KMS-11 (cell line): ENCODE data around the gene SCN4A.

Source experiments
- H2AFZ ChIP-seq: fragments of 200-600 bp; sonication (generic); 2 replicates; pipeline ENCODE4 v1.6.1; 2016; ENCODE audit warnings: antibody characterized with exemption, mixed run types, low read depth
- H3K27ac ChIP-seq: fragments of 200-600 bp; sonication (generic); 2 replicates; pipeline ENCODE4 v1.6.1; 2016; ENCODE audit warnings: mild to moderate bottlenecking, mixed run types
- H3K27me3 ChIP-seq: fragments of 200-600 bp; sonication (generic); 2 replicates; pipeline ENCODE4 v1.6.1; 2017; ENCODE audit warnings: mild to moderate bottlenecking, low read depth, mixed run types, moderate library complexity; ENCODE audit not compliant: insufficient read depth
- H3K36me3 ChIP-seq: fragments of 200-600 bp; sonication (generic); 2 replicates; pipeline ENCODE4 v1.6.1; 2017; ENCODE audit warnings: mild to moderate bottlenecking, mixed run types; ENCODE audit not compliant: insufficient read depth
- H3K4me1 ChIP-seq: fragments of 200-600 bp; sonication (generic); 2 replicates; pipeline ENCODE4 v1.6.1; 2016; ENCODE audit warnings: mild to moderate bottlenecking, low read depth, mixed run types; ENCODE audit not compliant: poor library complexity, severe bottlenecking
- H3K4me2 ChIP-seq: fragments of 200-600 bp; sonication (generic); 2 replicates; pipeline ENCODE4 v1.7.0; 2016; ENCODE audit warnings: mild to moderate bottlenecking, mixed run types
- H3K4me3 ChIP-seq: fragments of 200-600 bp; sonication (generic); IDR thresholded peaks from 2 replicates; pipeline ENCODE4 v1.6.1; 2017; ENCODE audit warnings: low read depth, low read length, mixed read lengths; ENCODE audit not compliant: insufficient read depth
- H3K79me2 ChIP-seq: fragments of 200-600 bp; sonication (generic); 2 replicates; pipeline ENCODE4 v1.6.1; 2016; ENCODE audit warnings: low read depth, mixed run types; ENCODE audit not compliant: insufficient read depth
- H3K9ac ChIP-seq: fragments of 200-600 bp; sonication (generic); 2 replicates; pipeline ENCODE4 v1.6.1; 2016; ENCODE audit warnings: mild to moderate bottlenecking, mixed run types
- H4K20me1 ChIP-seq: fragments of 200-600 bp; sonication (generic); 2 replicates; pipeline ENCODE4 v1.6.1; 2016; ENCODE audit warnings: mild to moderate bottlenecking, mixed run types; ENCODE audit not compliant: insufficient read depth
- CTCF ChIP-seq: fragments of 200-600 bp; sonication (generic); conservative IDR thresholded peaks from 2 replicates; pipeline ENCODE4 v1.6.1; 2017; ENCODE audit warnings: low read depth, mild to moderate bottlenecking, antibody characterized with exemption, low read length, moderate library complexity, mixed read lengths

The SCN4A gene

GRCh38 chr17:63950940-63951907 is 21.5 kb downstream of the SCN4A start:
- Histone ChIP-seq H3K9ac (no peak overlapping the region), H3K36me3 (no peaks in the 10 kb centered on the region), H4K20me1 (no peaks in the 10 kb centered on the region), H3K27me3 (peaks cover 6% of the 10 kb centered on the region; the same call in 1 of the 2 replicates), H3K79me2 (no peaks in the 10 kb centered on the region), H3K4me2 (no peak overlapping the region), H3K4me3 (no peak overlapping the region), H2AFZ (no peak overlapping the region), H3K4me1 (no peaks in the 10 kb centered on the region), H3K27ac (no peak overlapping the region)
- TF ChIP-seq CTCF: peak; percentile 61

- no peaks in the 10 kb centered on the region for H3K79me2 ChIP-seq
- H3K27me3 ChIP-seq: peaks cover 10% of the 10 kb centered on the region; the same call in 1 of the 2 replicates
- no peak overlapping the region for H2AFZ ChIP-seq
- no peak for TF ChIP-seq CTCF
- H3K36me3 ChIP-seq: no peaks in the 10 kb centered on the region
- H3K9ac ChIP-seq: no peak overlapping the region
- H3K4me1 ChIP-seq: no peaks in the 10 kb centered on the region
- H3K27ac ChIP-seq: no peak overlapping the region
- no peak overlapping the region for H3K4me3 ChIP-seq
- H4K20me1 ChIP-seq: no peaks in the 10 kb centered on the region
- no peak overlapping the region for H3K4me2 ChIP-seq
Observed at GRCh38 chr17:63949576-63950250, 23.0 kb downstream of the SCN4A start.

- H3K4me2 ChIP-seq: no peak overlapping the region
- H3K9ac ChIP-seq: no peak overlapping the region
Observed at GRCh38 chr17:63948521-63948920, 24.2 kb downstream of the SCN4A start.

More at GRCh38 chr17:63948521-63948920, 24.2 kb downstream of the SCN4A start:
- no peak for TF ChIP-seq CTCF
- H3K27ac ChIP-seq: no peak overlapping the region
- H3K4me3 ChIP-seq: no peak overlapping the region
- peaks cover 10% of the 10 kb centered on the region; the same call in 1 of the 2 replicates for H3K27me3 ChIP-seq
- H3K79me2 ChIP-seq: no peaks in the 10 kb centered on the region
- no peaks in the 10 kb centered on the region for H4K20me1 ChIP-seq
- no peaks in the 10 kb centered on the region for H3K36me3 ChIP-seq
- H2AFZ ChIP-seq: no peak overlapping the region
- H3K4me1 ChIP-seq: no peaks in the 10 kb centered on the region
